HepG2 (cell line): ENCODE results near the gene SOX12. TPM values are rescaled to one million over a fixed set of nuclear protein-coding genes. Genes with fewer than 3 reads are reported as not detected.

Experiments
- ARID2 ChIP-seq: sonication (generic); formaldehyde crosslinking; IDR thresholded peaks from 2 replicates; pipeline ENCODE4 v1.8.1; 2022; ENCODE audit warnings: mild to moderate bottlenecking, missing genetic modification reagents, borderline replicate concordance
- HIVEP1 ChIP-seq: sonication (generic); formaldehyde crosslinking; IDR thresholded peaks from 2 replicates; pipeline ENCODE4 v1.4.0; 2020; ENCODE audit warnings: mild to moderate bottlenecking, missing genetic modification reagents
- IKZF5 ChIP-seq: IDR thresholded peaks from 2 replicates; pipeline ENCODE4 v1.6.1; 2018; ENCODE audit warnings: missing genetic modification reagents, mild to moderate bottlenecking, missing compliant biosample characterization
- MIXL1 ChIP-seq: IDR thresholded peaks from 2 replicates; pipeline ENCODE4 v1.6.1; 2016
- PREB ChIP-seq: sonication (generic); formaldehyde crosslinking; IDR thresholded peaks from 2 replicates; pipeline ENCODE4 v1.4.0; 2020; ENCODE audit warnings: missing genetic modification reagents
- SALL1 ChIP-seq: sonication (generic); formaldehyde crosslinking; IDR thresholded peaks from 2 replicates; pipeline ENCODE4 v1.8.0; 2022; ENCODE audit warnings: mild to moderate bottlenecking, missing genetic modification reagents
- ZBTB33 ChIP-seq: sonication (generic); formaldehyde crosslinking; IDR thresholded peaks from 2 replicates; pipeline ENCODE4 v1.4.0; 2020; ENCODE audit warnings: missing genetic modification reagents
- polyA plus RNA-seq, 8 experiments: library from polyadenylated mRNA; depleted of rRNA in 3 of 8; stranded (reverse) in 7 of 8; unstranded in 1 of 8; fragments of >200 nt; fragmentation: Illumina TruSeq in 4 of 8; extraction: Trizol in 4 of 8; gene quantifications; 2 replicates each; pipeline versions ENCODE4 v1.2.1 to v1.2.3, GENCODE V29; 2011 to 2016; ENCODE audit warnings: low read depth in 4 of 8, missing spikeins in 1 of 8, mixed read lengths in 1 of 8; ENCODE audit not compliant: insufficient read depth in 1 of 8
- total RNA-seq, 5 experiments: library from RNA; depleted of rRNA; stranded (reverse); fragments of >200 nt; fragmentation: Illumina TruSeq; extraction: Trizol; gene quantifications; 2 replicates each; pipeline ENCODE4 v1.2.3, GENCODE V29; 2016; ENCODE audit warnings: low read depth in 1 of 5

Gene SOX12
- total and polyA plus RNA-seq, 2 of the 13 experiments (the other 11 are each of a cell fraction or from before 2014, with no cell fraction given), result 10.0 to 18.7 TPM

- peak; percentile 91 for TF ChIP-seq ZBTB33
- TF ChIP-seq IKZF5 (CRISPR knock-in tag), result 0 out of 2 replicates have a peak, but pooled peaks have one; percentile 35
- no peak for TF ChIP-seq HIVEP1 (CRISPR knock-in tag)
- TF ChIP-seq SALL1, result peak; percentile 39; the same call in 1 of the 2 replicates
- 0 out of 2 replicates have a peak, but pooled peaks have one; percentile 30 for TF ChIP-seq MIXL1 (CRISPR knock-in tag)
- TF ChIP-seq ARID2, result no peak
- no peak for TF ChIP-seq PREB
Observed at GRCh38 chr20:366041-366718, 40.8 kb downstream of the SOX12 start (continued).
